SK-N-SH (cell line): ENCODE results near the gene TRIM5.

Source experiments
- CTCF ChIP-seq: fragments of 200-600 bp; sonication (generic); IDR thresholded peaks from 2 replicates; pipeline ENCODE4 v1.6.1; 2017; ENCODE audit warnings: antibody characterized with exemption, mild to moderate bottlenecking, moderate library complexity
- EP300 ChIP-seq, 2 experiments: IDR thresholded peaks; 2 replicates each; pipeline versions ENCODE4 v1.4.0 to v1.6.1; 2012; ENCODE audit warnings: borderline replicate concordance in 1 of 2, low read depth in 1 of 2, low read length in 1 of 2
- EZH2phosphoT487 ChIP-seq: fragments of 200-600 bp; sonication (generic); IDR thresholded peaks from 2 replicates; pipeline ENCODE4 v1.6.1; 2017; ENCODE audit warnings: low read depth, mixed run types, mild to moderate bottlenecking, antibody characterized with exemption, moderate library complexity, borderline replicate concordance
- GATA2 ChIP-seq: sonication (generic); formaldehyde crosslinking; IDR thresholded peaks from 2 replicates; pipeline ENCODE4 v1.5.0; 2020; ENCODE audit warnings: mild to moderate bottlenecking, missing genetic modification reagents
- MAX ChIP-seq: IDR thresholded peaks from 2 replicates; pipeline ENCODE4 v1.4.0; 2012; ENCODE audit warnings: low read depth
- MXI1 ChIP-seq: IDR thresholded peaks from 2 replicates; pipeline ENCODE4 v1.6.1; 2012; ENCODE audit warnings: mild to moderate bottlenecking, low read depth, low read length, improper control_type of control experiment
- REST ChIP-seq: IDR thresholded peaks from 2 replicates; pipeline ENCODE4 v1.6.1; 2012; ENCODE audit warnings: mild to moderate bottlenecking, low read depth, low read length, moderate library complexity
- RFX5 ChIP-seq: IDR thresholded peaks from 2 replicates; pipeline ENCODE4 v1.6.1; 2012; ENCODE audit warnings: mild to moderate bottlenecking, improper control_type of control experiment, low read length
- TEAD4 ChIP-seq: IDR thresholded peaks from 2 replicates; pipeline ENCODE4 v1.4.0; 2012; ENCODE audit warnings: mild to moderate bottlenecking, borderline replicate concordance; ENCODE audit not compliant: insufficient read depth
- YY1 ChIP-seq: IDR thresholded peaks from 2 replicates; pipeline ENCODE4 v1.4.0; 2012; ENCODE audit warnings: low read depth, mild to moderate bottlenecking

GRCh38 chr11:5626196-5626595, 58.7 kb downstream of the TRIM5 start:
- TF ChIP-seq CTCF (no peak), REST (no peak), RFX5 (no peak), YY1 (no peak), MAX (no peak), MXI1 (no peak), GATA2 (no peak), EZH2phosphoT487 (no peak), EP300 (IDR thresholded peaks at IDR 0.05; ENCODE audit: borderline replicate concordance in 1 of 2, low read depth in 1 of 2, low read length in 1 of 2) (no peak), TEAD4 (no peak)
